Retinal pigment epithelial cell (primary cell): ENCODE results near the gene GCSAM.

Experiments used
- DNase-seq: peaks from one replicate; pipeline ENCODE4 v3.0.0-alpha.2; 2010; ENCODE audit warnings: low read depth
- H3K4me3 ChIP-seq: 2 replicates; pipeline ENCODE4 v1.5.1; 2011; ENCODE audit warnings: mild to moderate bottlenecking, low read length, control low read depth, moderate library complexity
- TF ChIP-seq, protein P1 (sequence below): conservative IDR thresholded peaks from 2 replicates; pipeline ENCODE4 v1.5.1; 2011; ENCODE audit warnings: low read depth, low read length, control low read depth, inconsistent platforms

Gene GCSAM

DNA sequence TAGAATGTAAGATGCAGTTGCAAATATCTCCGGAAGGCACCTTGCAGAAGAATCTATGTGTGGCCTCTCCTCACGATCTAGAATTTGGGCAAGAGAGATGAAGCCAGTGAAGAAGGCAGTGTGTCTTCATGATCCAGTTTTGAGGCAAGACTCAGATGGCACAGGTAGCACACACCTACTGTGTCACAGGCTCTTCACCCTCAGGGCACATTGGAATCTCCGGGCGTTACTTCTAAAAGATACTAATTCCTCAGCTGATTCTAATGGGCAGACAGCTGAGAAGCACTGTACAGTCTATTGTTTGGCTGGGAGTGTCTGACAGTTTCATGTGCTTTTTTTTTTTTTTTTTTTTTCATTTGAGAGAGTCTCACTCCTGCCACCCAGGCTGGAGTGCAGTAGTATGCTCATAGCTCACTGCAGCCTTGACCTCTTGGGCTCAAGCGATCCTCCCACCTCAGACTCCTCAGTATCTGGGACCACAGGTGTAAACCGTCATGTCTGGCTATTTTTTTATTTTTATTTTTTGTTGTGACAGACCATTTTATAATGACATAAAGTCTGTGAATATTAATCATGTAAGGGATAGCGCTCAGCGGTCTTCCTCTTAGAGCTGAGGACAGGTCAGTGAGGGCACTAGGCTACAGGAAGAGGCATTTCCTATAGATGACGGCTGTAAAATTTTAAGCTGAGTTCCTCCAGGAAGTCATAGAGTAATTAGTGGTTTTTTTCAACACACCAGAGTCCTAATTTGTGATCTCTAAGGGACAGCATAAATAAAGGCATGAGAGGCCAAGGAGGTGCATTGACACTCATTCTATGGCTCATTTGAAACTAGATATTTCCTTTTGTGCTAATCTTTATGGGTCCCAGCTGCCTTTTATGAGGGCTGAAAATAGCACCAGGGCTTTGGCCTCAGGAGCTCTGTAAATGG is 42.8 kb downstream of the GCSAM start:
- TF ChIP-seq, protein P1, sequence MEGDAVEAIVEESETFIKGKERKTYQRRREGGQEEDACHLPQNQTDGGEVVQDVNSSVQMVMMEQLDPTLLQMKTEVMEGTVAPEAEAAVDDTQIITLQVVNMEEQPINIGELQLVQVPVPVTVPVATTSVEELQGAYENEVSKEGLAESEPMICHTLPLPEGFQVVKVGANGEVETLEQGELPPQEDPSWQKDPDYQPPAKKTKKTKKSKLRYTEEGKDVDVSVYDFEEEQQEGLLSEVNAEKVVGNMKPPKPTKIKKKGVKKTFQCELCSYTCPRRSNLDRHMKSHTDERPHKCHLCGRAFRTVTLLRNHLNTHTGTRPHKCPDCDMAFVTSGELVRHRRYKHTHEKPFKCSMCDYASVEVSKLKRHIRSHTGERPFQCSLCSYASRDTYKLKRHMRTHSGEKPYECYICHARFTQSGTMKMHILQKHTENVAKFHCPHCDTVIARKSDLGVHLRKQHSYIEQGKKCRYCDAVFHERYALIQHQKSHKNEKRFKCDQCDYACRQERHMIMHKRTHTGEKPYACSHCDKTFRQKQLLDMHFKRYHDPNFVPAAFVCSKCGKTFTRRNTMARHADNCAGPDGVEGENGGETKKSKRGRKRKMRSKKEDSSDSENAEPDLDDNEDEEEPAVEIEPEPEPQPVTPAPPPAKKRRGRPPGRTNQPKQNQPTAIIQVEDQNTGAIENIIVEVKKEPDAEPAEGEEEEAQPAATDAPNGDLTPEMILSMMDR, result no peak
- no peak for DNase-seq
- no peak overlapping the region for H3K4me3 ChIP-seq

DNA sequence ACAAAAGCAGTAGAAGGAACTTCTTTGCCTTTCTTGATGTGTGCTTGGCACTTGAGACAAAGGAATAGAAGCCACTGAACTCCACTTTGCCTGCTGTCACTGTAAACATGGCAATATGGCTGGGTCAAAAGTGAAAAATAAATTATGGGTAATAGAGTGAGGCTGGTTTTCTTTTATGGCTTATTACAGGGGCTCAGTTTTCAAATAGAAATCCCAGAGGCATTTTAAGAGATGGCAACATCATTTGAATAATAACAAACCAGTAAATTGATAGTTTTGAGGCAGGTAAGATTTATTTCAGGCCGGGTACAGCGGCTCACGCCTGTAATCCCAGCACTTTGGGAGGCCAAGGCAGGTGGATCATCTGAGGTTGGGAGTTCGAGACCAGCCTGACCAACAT is 44.1 kb downstream of the GCSAM start:
- no peak for DNase-seq
- TF ChIP-seq, protein P1, result no peak
- no peak overlapping the region for H3K4me3 ChIP-seq

DNA sequence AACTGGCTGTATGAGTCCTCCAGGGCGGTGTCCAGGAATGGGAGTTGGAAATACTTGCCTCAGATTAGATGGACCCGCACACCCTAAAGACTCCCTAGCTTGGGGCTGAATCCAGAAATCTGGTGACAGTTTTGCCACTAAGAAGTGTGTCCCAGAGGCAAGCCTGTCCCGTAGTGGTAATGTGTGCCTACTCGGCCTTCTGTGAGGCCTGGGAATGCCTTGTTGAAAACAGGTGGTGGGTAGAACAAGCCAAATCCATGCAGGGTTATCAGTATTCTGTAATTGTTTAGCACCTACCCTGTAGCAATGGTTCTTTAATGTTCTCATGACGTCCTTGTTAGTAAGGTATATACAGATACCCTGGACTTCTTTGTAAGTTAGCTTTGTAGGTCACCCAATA is 45.3 kb downstream of the GCSAM start:
- H3K4me3 ChIP-seq, result peak overlapping the region; percentile 63
- TF ChIP-seq, protein P1, result no peak
- no peak for DNase-seq

DNA sequence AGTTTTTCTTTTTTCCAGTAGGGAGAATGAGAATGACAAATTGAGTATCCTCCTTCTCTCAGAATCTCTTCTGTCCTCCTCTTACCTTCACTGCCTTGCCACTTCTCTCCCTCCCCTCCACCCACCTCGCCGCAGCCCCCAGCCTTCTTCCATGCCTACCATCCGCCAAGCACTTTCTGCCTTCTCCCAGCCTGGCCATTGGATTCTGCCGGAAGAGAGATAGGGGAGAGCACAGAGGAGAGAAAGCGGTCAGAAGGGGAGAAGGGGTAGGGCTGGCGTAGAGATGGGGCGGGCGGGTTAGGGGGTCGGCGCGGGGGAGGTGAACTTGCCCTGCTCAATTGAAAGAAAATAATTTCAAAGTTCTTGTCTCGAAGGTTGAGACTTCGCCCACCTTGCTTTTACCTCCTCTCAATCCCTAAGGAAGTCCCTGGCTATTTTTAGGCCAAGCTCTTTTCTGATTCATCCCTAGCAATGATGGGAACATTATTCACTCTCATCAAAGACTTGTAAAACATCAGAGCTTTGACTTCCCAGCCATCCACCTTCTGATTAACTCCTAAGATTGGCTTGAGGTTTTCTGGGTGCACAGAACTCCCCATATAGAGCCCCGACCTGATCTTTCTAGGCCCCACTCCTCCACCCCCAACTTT is 46.0 kb downstream of the GCSAM start:
- no peak for DNase-seq
- peak overlapping the region; percentile 63 for H3K4me3 ChIP-seq
- TF ChIP-seq, protein P1, result no peak

DNA sequence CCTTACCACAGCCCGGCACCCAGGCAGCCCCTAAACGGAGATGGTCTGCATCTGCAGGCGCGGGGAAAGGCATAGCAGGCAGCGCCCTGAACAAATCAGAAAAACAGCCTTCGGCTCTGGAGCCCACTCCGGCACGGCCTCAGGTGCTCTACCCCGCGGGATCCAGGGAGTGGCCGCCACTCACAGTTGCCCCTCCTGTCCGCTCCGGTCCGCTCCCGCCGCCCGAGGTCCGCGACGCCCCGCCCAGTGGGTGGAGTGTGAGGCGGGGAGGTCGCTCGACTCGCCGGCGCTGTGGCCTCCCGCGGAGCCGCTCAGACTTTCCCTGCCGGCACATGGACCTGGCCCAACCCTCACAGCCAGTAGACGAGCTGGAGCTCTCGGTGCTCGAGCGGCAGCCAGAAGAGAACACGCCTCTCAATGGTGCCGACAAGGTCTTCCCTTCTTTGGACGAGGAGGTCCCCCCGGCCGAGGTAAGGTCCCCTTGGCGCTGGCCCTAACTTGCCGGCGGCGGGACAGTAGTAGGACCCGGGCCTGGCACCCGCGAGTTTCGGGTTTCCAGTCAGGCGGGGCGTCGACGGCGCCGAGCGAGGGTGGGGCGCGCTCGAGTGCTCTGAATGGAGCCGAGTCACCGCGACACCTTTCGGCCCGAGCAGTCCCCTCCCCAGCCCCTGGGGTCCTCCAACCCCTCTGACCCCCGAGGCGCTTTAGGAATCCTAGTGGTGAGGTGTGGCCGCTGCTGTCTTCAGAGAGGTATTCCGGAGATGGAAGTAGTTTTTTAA is 46.8 kb downstream of the GCSAM start, which contains the start of gene C3orf52:
C3orf52 (plus strand) TSS at position 314 of the 779 bp plus-strand sequence; CDS start at position 333, 19 bp downstream.
- H3K4me3 ChIP-seq, result peak within 1 kb of the TSS; percentile 63
- TF ChIP-seq, protein P1, result no peak
- peak; percentile 49 for DNase-seq

DNA sequence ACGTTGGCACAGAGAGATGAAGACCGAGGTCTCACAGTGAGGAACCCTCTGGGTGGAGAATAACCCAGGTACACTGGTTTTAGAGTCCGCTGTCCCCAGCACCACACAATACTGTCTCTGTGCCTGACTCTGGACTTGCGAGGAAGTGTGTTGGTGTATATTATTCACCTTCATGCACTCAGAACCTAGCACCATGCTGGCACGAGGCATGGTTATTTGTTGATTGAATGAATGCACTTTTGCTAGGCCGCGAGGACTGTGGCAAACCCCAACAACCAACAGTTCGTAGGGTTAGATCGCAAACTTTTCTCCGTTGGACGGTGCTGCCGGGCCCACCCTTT is 47.3 kb downstream of the GCSAM start:
- H3K4me3 ChIP-seq, result peak overlapping the region; percentile 63
- TF ChIP-seq, protein P1, result no peak
- no peak for DNase-seq
